H1 (cell line): ENCODE results near the gene HMGCL. TPM values are rescaled to one million over a fixed set of nuclear protein-coding genes. Genes with fewer than 3 reads are reported as not detected.

Source experiments
- BACH1 ChIP-seq: IDR thresholded peaks from 2 replicates; pipeline ENCODE4 v1.6.1; 2012; ENCODE audit warnings: low read length, improper control_type of control experiment
- SRF ChIP-seq: IDR thresholded peaks from 2 replicates; pipeline ENCODE4 v1.6.1; 2011; ENCODE audit warnings: mild to moderate bottlenecking, low read depth, low read length, moderate library complexity
- polyA plus RNA-seq, 7 experiments: library from polyadenylated mRNA; depleted of rRNA in 3 of 7; stranded (reverse) in 5 of 7; unstranded in 2 of 7; fragments of >200 nt in 5 of 7; fragments of 200-250 nt in 2 of 7; gene quantifications; 1 replicate in 5 of 7; 2 replicates in 1 of 7; 4 replicates in 1 of 7; pipeline versions ENCODE4 v1.2.1 to v1.2.3, GENCODE V29; 2011 to 2013; ENCODE audit warnings: missing spikeins in 2 of 7, mixed read lengths in 2 of 7
- total RNA-seq: library from RNA; stranded (reverse); fragmentation: NEBNext Ultra II Directional; extraction: Animal tissue kit (Norgen Biotek cat#: 25700); gene quantifications from 2 replicates; pipeline ENCODE4 v1.2.1, GENCODE V29; 2021
- TF ChIP-seq, protein P1 (sequence below): fragments of 300-600 bp; sonication (generic); IDR thresholded peaks from 2 replicates; pipeline ENCODE4 v1.7.1; 2012; ENCODE audit warnings: low read length, moderate library complexity, mild to moderate bottlenecking, inconsistent platforms; ENCODE audit not compliant: insufficient replicate concordance

The HMGCL gene
- total and polyA plus RNA-seq, 2 of the 8 experiments (the other 6 are each of a cell fraction or from before 2014, with no cell fraction given) = 13.7 to 19.5 TPM

DNA sequence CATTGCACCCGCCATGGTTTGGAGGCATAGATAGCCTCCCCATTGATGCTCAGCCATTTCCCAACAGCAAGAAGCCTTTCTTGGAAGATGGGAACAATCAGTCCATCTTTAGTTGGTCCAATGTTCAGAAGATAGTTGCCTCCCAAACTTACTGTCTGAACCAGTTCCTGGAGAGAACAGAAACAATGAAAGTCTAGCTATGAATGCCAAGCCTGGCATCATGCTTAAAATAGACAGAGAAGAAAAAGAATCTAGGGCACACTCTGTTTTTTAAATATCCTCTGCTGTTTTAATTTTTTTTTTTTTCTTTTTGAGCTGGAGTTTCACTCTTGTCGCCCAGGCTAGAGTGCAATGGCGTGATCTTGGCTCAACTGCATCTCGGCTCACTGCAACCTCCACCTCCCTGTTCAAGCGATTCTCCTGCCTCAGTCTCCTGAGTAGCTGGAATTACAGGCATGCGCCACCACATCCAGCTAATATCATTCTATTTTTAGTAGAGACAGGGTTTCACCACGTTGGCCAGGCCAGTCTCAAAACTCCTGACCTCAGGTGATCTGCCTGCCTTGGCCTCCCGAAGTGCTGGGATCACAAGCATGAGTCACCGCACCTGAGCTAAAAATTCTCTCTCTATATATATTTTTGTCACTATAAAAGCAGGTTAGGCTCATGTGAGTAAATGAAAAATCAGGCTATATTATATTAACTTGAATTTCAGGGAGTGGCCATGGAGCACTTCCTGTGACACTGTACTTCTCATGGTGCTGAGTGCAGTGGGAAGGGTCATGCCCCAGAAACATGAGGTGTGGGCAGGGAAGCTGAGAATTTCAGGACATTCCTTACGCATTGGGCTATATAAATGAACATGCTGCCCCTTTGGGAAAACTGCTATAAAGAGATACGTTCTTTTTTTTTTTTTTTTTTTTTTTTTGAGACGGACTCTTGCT lies 23.7 kb upstream of the HMGCL start (continued):
- TF ChIP-seq, protein P1, sequence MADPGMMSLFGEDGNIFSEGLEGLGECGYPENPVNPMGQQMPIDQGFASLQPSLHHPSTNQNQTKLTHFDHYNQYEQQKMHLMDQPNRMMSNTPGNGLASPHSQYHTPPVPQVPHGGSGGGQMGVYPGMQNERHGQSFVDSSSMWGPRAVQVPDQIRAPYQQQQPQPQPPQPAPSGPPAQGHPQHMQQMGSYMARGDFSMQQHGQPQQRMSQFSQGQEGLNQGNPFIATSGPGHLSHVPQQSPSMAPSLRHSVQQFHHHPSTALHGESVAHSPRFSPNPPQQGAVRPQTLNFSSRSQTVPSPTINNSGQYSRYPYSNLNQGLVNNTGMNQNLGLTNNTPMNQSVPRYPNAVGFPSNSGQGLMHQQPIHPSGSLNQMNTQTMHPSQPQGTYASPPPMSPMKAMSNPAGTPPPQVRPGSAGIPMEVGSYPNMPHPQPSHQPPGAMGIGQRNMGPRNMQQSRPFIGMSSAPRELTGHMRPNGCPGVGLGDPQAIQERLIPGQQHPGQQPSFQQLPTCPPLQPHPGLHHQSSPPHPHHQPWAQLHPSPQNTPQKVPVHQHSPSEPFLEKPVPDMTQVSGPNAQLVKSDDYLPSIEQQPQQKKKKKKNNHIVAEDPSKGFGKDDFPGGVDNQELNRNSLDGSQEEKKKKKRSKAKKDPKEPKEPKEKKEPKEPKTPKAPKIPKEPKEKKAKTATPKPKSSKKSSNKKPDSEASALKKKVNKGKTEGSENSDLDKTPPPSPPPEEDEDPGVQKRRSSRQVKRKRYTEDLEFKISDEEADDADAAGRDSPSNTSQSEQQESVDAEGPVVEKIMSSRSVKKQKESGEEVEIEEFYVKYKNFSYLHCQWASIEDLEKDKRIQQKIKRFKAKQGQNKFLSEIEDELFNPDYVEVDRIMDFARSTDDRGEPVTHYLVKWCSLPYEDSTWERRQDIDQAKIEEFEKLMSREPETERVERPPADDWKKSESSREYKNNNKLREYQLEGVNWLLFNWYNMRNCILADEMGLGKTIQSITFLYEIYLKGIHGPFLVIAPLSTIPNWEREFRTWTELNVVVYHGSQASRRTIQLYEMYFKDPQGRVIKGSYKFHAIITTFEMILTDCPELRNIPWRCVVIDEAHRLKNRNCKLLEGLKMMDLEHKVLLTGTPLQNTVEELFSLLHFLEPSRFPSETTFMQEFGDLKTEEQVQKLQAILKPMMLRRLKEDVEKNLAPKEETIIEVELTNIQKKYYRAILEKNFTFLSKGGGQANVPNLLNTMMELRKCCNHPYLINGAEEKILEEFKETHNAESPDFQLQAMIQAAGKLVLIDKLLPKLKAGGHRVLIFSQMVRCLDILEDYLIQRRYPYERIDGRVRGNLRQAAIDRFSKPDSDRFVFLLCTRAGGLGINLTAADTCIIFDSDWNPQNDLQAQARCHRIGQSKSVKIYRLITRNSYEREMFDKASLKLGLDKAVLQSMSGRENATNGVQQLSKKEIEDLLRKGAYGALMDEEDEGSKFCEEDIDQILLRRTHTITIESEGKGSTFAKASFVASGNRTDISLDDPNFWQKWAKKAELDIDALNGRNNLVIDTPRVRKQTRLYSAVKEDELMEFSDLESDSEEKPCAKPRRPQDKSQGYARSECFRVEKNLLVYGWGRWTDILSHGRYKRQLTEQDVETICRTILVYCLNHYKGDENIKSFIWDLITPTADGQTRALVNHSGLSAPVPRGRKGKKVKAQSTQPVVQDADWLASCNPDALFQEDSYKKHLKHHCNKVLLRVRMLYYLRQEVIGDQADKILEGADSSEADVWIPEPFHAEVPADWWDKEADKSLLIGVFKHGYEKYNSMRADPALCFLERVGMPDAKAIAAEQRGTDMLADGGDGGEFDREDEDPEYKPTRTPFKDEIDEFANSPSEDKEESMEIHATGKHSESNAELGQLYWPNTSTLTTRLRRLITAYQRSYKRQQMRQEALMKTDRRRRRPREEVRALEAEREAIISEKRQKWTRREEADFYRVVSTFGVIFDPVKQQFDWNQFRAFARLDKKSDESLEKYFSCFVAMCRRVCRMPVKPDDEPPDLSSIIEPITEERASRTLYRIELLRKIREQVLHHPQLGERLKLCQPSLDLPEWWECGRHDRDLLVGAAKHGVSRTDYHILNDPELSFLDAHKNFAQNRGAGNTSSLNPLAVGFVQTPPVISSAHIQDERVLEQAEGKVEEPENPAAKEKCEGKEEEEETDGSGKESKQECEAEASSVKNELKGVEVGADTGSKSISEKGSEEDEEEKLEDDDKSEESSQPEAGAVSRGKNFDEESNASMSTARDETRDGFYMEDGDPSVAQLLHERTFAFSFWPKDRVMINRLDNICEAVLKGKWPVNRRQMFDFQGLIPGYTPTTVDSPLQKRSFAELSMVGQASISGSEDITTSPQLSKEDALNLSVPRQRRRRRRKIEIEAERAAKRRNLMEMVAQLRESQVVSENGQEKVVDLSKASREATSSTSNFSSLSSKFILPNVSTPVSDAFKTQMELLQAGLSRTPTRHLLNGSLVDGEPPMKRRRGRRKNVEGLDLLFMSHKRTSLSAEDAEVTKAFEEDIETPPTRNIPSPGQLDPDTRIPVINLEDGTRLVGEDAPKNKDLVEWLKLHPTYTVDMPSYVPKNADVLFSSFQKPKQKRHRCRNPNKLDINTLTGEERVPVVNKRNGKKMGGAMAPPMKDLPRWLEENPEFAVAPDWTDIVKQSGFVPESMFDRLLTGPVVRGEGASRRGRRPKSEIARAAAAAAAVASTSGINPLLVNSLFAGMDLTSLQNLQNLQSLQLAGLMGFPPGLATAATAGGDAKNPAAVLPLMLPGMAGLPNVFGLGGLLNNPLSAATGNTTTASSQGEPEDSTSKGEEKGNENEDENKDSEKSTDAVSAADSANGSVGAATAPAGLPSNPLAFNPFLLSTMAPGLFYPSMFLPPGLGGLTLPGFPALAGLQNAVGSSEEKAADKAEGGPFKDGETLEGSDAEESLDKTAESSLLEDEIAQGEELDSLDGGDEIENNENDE = no peak
- TF ChIP-seq BACH1 = no peak
- TF ChIP-seq SRF = no peak
